Measurements from ENCODE around the gene GPC5.

The GPC5 gene

GRCh38 chr13:91537376-91537775, 139.0 kb downstream of the GPC5 start:
- no peak for DNase-seq (ENCODE audit: low read depth)

DNA sequence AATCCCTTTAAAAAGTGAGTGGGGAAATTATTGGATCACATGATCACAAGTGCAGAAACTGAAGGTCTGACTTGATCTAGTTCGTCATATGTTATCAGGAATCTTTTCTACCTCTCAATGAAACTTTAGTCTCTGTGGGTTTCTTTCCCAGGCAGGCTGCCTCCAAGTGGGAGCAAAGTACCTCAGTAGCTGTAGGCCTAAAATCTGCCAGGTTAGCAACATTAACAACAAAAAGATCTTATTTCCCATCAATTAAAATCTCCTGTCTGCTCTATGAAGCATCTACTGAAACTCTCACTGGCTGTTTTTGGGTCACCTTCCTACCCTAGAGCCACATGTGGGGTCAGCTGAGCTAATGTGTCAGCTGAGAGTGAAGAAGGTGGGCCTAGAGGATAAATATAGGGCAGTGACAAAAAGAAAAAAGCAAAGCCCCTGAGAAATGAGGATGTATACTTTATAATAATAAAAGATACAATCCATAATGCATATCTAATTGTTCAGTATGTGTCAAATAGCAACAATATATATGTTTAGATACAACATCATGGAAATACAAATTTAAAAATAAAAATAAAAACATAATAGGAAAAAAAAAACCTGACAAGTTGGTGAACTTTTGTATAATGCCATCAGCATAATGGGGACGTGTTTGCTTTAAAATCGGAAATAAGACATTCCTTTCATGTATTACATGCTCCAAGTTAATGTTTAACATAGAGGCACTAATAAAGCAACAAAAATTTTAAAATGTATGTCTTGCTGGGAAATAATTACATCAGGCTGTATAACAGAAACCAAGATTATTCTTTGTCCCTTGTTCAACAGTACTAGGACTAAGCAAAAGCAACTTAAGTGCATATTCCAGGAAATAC, 141.1 kb downstream of the GPC5 start:
- no peak for DNase-seq (ENCODE audit: low read depth)

- no peak for DNase-seq (ENCODE audit: low read depth)
Measured at GRCh38 chr13:91540158-91540736, 141.8 kb downstream of the GPC5 start.

DNA sequence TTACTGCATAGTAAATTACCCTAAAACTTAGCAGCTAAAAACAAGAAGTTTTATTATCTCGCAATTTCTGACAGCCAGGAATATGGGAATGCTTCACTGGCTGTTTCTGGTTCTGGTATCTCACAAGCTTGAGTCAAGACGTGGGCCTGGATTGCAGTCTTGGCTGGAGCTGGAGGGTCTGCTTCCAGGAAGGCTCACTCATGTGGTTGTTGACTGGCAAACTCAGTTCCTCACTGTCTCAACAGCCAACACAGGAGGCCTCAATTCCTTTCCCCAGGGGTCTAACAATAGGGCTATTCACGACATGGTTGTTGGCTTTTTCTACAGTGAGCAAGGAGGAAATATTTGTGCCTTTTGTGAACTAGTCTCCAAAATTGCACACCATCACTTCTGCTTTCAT, 146.3 kb downstream of the GPC5 start:
- DNase-seq (ENCODE audit: low read depth) = no peak

- no peak for DNase-seq (ENCODE audit: low read depth)
Measured at GRCh38 chr13:91546900-91547299, 148.5 kb downstream of the GPC5 start.

DNA sequence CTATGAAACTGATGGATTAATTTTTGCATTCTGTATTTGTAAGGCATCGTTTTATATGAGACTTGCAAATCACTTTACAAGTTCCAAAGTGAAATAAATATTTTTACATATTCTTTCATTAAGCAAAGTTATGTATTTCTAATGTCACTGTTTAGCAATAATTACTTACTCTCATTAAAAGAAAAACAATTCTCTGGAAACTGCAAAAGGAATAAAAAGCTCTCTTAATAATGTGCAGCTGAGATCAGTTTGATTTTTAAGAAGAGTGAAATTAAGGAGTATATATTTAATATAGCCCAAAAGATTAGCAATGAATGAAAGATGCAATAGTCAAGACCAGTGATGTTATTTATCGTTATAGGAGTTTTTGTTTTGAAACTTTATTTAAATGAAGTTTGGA, 155.2 kb downstream of the GPC5 start:
- DNase-seq (ENCODE audit: low read depth) = no peak

DNA sequence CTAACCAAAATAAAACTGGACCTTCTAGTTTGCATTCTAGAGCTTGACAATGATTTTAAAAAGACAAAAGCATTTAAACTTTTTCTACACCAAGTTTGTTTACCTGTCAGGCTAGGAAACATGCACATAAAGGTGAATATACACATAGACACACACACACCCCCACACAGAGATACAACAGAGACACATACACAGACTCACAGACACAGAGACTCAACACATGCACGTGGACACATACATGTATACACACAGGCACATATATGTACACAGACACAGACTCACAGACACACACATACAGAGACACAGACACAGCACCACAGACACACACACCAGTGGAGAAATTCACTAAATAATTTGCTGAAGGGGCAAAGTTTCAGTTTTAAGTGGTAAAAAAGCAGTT, 155.7 kb downstream of the GPC5 start:
- DNase-seq (ENCODE audit: low read depth) = no peak

DNA sequence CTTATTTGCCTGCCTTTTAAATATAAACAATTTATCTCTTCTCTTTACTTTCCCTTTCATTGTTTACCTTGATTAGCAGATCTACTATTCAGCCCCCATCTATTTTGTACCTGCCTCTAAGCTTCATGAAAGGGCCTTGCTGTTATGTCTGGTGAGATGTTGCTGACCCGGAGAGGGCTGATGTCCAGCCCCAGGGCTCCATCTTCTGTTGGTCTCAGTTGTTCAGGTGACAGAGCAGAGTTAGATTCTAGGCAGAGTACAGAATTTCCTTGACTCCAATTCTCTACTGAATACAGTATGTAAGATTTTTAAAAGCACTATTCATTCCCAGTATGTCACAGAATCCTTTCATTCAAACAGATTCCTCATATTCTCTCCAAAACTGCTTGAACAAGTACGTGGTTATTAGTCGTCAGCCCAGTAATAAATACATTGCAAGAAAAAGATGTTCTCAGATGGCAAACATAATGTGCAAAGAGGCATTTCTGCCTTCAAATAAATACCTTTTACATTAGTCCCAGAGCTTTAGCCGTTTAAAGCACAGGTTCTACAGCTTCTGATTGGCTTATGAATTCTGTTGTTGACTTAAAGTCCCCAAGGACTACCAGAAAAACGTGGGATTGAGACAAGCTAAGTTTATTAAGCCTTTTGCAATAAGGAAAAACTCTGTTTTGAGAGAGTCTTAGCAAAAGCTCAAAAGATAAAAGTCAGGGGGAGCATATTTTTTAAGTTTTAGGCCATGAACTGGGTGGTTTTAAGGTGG, 159.1 kb downstream of the GPC5 start:
- no peak for DNase-seq (ENCODE audit: low read depth)

GRCh38 chr13:91563799-91564198, 165.4 kb downstream of the GPC5 start:
- no peak for DNase-seq (ENCODE audit: low read depth)

- no peak for DNase-seq (ENCODE audit: low read depth)
Measured at GRCh38 chr13:91564396-91564795, 166.0 kb downstream of the GPC5 start.

DNA sequence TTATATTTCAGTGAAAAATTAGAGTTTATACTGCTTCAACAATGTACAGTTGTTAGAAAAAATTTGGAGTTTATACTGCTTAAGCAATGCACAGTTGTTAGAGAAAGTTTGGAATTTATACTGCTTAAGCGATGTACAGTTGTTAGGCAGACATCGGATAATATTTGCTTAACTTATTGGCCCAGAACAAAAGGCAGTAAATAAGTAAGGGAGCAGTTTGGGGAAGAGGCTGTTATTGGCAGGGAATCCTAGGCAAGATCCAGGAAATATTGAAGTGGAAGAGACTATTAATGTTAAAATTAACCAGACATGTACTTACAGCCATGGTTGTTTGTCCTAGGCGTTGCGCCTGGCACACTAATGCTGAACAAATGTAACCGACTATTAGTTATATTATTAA, 166.9 kb downstream of the GPC5 start:
- no peak for DNase-seq (ENCODE audit: low read depth)

- DNase-seq (ENCODE audit: low read depth) = no peak
Measured at GRCh38 chr13:91567485-91568207, 169.2 kb downstream of the GPC5 start.

- DNase-seq (ENCODE audit: low read depth) = no peak
Measured at GRCh38 chr13:91571681-91572080, 173.3 kb downstream of the GPC5 start.

GRCh38 chr13:91572439-91572838, 174.0 kb downstream of the GPC5 start:
- no peak for DNase-seq (ENCODE audit: low read depth)

GRCh38 chr13:91572944-91573598, 174.7 kb downstream of the GPC5 start:
- DNase-seq (ENCODE audit: low read depth) = no peak

- DNase-seq (ENCODE audit: low read depth) = peak; percentile 11
Measured at GRCh38 chr13:91574766-91575165, 176.3 kb downstream of the GPC5 start.

DNA sequence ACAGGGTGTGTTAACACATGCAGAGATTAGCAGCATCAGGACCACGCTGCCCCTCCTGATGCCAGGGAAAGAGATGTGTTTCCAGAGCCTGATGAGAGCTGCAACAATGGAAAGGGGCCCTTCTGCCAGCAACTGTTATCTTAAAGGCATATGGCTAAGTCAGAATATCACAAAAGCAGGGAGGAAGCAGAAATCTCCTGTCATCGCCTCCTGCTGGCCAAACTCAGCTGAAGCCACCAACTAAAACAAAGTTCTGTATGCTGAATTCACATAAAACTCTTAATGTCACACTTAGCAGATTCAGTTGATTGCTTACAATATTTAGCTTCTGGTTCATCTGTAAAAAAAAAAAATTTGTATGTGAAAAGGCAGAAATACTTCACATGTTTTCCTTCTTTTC, 178.2 kb downstream of the GPC5 start:
- no peak for DNase-seq (ENCODE audit: low read depth)

- no peak for DNase-seq (ENCODE audit: low read depth)
Measured at GRCh38 chr13:91579320-91579719, 180.9 kb downstream of the GPC5 start.

- no peak for DNase-seq (ENCODE audit: low read depth)
Measured at GRCh38 chr13:91580749-91581148, 182.3 kb downstream of the GPC5 start.

- DNase-seq (ENCODE audit: low read depth) = no peak
Measured at GRCh38 chr13:91586609-91587008, 188.2 kb downstream of the GPC5 start.

DNA sequence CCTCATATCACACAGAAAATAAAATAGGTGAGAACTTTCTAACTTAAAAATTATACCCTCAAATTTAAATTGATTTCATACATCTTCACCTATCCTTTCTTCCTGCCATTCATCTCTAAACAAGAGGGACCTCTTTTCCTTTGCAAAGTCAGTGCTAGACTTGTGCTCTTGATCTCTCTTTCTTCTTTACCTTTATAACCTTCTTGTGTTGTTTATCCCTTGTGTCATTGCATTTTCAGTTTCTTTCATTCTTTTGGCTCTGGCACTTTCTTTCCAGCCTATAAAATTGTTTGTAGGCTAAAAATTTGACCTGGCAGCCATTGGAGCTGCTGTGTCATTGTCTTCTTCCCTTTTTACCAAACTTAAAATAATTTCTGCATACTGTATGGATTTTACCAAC, 190.1 kb downstream of the GPC5 start:
- DNase-seq (ENCODE audit: low read depth) = no peak
